Measurements from ENCODE around the gene BMPR1A.

- TF ChIP-seq EGR1 (IDR thresholded peaks at IDR 0.05; ENCODE audit: borderline replicate concordance in 1 of 2, low read depth in 2 of 2, low read length in 2 of 2) (no peak), POLR2AphosphoS5 (IDR thresholded peaks at IDR 0.05; ENCODE audit: low read length) (no peak), POLR2A (IDR thresholded peaks at IDR 0.05; ENCODE audit: low read depth, low read length) (no peak), ZNF274 (IDR thresholded peaks at IDR 0.05; ENCODE audit: insufficient read depth, insufficient read length) (no peak), SMC3 (IDR thresholded peaks at IDR 0.05; ENCODE audit: borderline replicate concordance, low read length) (no peak), BCLAF1 (IDR thresholded peaks at IDR 0.05) (no peak), CHD4 (IDR thresholded peaks at IDR 0.05) (no peak)
- TF ChIP-seq, protein P1, sequence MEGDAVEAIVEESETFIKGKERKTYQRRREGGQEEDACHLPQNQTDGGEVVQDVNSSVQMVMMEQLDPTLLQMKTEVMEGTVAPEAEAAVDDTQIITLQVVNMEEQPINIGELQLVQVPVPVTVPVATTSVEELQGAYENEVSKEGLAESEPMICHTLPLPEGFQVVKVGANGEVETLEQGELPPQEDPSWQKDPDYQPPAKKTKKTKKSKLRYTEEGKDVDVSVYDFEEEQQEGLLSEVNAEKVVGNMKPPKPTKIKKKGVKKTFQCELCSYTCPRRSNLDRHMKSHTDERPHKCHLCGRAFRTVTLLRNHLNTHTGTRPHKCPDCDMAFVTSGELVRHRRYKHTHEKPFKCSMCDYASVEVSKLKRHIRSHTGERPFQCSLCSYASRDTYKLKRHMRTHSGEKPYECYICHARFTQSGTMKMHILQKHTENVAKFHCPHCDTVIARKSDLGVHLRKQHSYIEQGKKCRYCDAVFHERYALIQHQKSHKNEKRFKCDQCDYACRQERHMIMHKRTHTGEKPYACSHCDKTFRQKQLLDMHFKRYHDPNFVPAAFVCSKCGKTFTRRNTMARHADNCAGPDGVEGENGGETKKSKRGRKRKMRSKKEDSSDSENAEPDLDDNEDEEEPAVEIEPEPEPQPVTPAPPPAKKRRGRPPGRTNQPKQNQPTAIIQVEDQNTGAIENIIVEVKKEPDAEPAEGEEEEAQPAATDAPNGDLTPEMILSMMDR (IDR thresholded peaks at IDR 0.05 in 2 of 3, conservative IDR thresholded peaks at IDR 0.05 in 1 of 3; ENCODE audit: control insufficient read depth in 2 of 3, extremely low read depth in 1 of 3, insufficient read depth in 1 of 3, low read depth in 3 of 3, low read length in 3 of 3), result no peak
Observed at GRCh38 chr10:86951184-86951761, 194.9 kb downstream of the BMPR1A start.

All from GM12878 (cell line).